Measurements from ENCODE around the gene SPATS2L. TPM values are rescaled to one million over a fixed set of nuclear protein-coding genes. Genes with fewer than 3 reads are reported as not detected.

SPATS2L gene
- total RNA-seq, 1 donor from 2014 or later = 79.9 TPM

GRCh38 chr2:200453142-200453852 is 146.8 kb downstream of the SPATS2L start:
- Histone ChIP-seq H3K4me1 (ENCODE audit: control insufficient read depth in 3 of 3, insufficient read depth in 3 of 3, low read length in 3 of 3) (peaks cover 9 to 13% (median 11%) of the 10 kb centered on the region in 3 donors), H3K27me3 (ENCODE audit: control insufficient read depth in 3 of 3, insufficient read depth in 3 of 3, low read length in 3 of 3) (no peaks in the 10 kb centered on the region), H3K4me3 (ENCODE audit: low read length in 3 of 3) (no peak overlapping the region), H3K36me3 (ENCODE audit: control insufficient read depth in 3 of 3, insufficient read depth in 3 of 3, low read length in 3 of 3) (peaks cover 0 to 8% (median 0%) of the 10 kb centered on the region in 3 donors), H3K9me3 (ENCODE audit: control insufficient read depth in 3 of 3, low read length in 3 of 3) (no peaks in the 10 kb centered on the region), H3K9ac (ENCODE audit: low read depth in 1 of 3, low read length in 3 of 3) (no peak overlapping the region), H3K27ac (ENCODE audit: low read depth, low read length) (no peak overlapping the region)

GRCh38 chr2:200453853-200454534 is 147.5 kb downstream of the SPATS2L start:
- Histone ChIP-seq H3K4me3 (ENCODE audit: low read length in 3 of 3) (no peak overlapping the region), H3K27ac (ENCODE audit: low read depth, low read length) (no peak overlapping the region), H3K4me1 (ENCODE audit: control insufficient read depth in 3 of 3, insufficient read depth in 3 of 3, low read length in 3 of 3) (peaks cover 9 to 13% (median 11%) of the 10 kb centered on the region in 3 donors), H3K9me3 (ENCODE audit: control insufficient read depth in 3 of 3, low read length in 3 of 3) (no peaks in the 10 kb centered on the region), H3K9ac (ENCODE audit: low read depth in 1 of 3, low read length in 3 of 3) (no peak overlapping the region), H3K27me3 (ENCODE audit: control insufficient read depth in 3 of 3, insufficient read depth in 3 of 3, low read length in 3 of 3) (no peaks in the 10 kb centered on the region), H3K36me3 (ENCODE audit: control insufficient read depth in 3 of 3, insufficient read depth in 3 of 3, low read length in 3 of 3) (peaks cover 0 to 9% (median 0%) of the 10 kb centered on the region in 3 donors)

- Histone ChIP-seq H3K36me3 (ENCODE audit: control insufficient read depth in 3 of 3, insufficient read depth in 3 of 3, low read length in 3 of 3) (peaks cover 0 to 12% (median 0%) of the 10 kb centered on the region in 3 donors), H3K9ac (ENCODE audit: low read depth in 1 of 3, low read length in 3 of 3) (no peak overlapping the region), H3K27me3 (ENCODE audit: control insufficient read depth in 3 of 3, insufficient read depth in 3 of 3, low read length in 3 of 3) (no peaks in the 10 kb centered on the region), H3K4me3 (ENCODE audit: low read length in 3 of 3) (no peak overlapping the region), H3K27ac (ENCODE audit: low read depth, low read length) (no peak overlapping the region), H3K9me3 (ENCODE audit: control insufficient read depth in 3 of 3, low read length in 3 of 3) (no peaks in the 10 kb centered on the region), H3K4me1 (ENCODE audit: control insufficient read depth in 3 of 3, insufficient read depth in 3 of 3, low read length in 3 of 3) (peaks cover 9 to 13% (median 11%) of the 10 kb centered on the region in 3 donors)
Measured at GRCh38 chr2:200454927-200455801, 148.7 kb downstream of the SPATS2L start.

DNA sequence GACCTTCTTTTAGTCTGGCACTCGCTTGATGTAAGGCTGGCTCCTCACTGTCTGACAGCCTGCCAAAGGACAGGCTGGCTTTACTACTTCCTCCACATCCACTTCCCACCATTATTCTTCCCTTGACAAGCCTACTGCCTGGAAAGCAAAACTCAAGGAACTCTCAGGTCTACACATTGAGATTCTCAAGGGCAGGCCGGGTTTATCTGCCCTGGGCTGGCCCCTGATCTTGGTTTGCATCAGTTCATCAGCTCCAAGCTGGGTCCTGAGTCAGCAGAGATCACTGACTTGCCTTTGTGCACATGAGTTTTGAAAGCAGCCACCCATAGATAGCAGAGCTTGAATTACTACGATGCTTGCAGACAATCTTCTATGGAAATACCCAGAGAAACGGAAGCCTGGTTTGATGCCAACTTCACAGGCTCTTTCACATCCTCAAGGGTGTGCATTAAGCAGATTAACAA is 149.5 kb downstream of the SPATS2L start:
- Histone ChIP-seq H3K4me3 (ENCODE audit: low read length in 3 of 3) (no peak overlapping the region), H3K27me3 (ENCODE audit: control insufficient read depth in 3 of 3, insufficient read depth in 3 of 3, low read length in 3 of 3) (no peaks in the 10 kb centered on the region), H3K36me3 (ENCODE audit: control insufficient read depth in 3 of 3, insufficient read depth in 3 of 3, low read length in 3 of 3) (peaks cover 0 to 11% (median 0%) of the 10 kb centered on the region in 3 donors), H3K27ac (ENCODE audit: low read depth, low read length) (no peak overlapping the region), H3K4me1 (ENCODE audit: control insufficient read depth in 3 of 3, insufficient read depth in 3 of 3, low read length in 3 of 3) (peaks cover 9 to 13% (median 11%) of the 10 kb centered on the region in 3 donors), H3K9ac (ENCODE audit: low read depth in 1 of 3, low read length in 3 of 3) (no peak overlapping the region), H3K9me3 (ENCODE audit: control insufficient read depth in 3 of 3, low read length in 3 of 3) (no peaks in the 10 kb centered on the region)

DNA sequence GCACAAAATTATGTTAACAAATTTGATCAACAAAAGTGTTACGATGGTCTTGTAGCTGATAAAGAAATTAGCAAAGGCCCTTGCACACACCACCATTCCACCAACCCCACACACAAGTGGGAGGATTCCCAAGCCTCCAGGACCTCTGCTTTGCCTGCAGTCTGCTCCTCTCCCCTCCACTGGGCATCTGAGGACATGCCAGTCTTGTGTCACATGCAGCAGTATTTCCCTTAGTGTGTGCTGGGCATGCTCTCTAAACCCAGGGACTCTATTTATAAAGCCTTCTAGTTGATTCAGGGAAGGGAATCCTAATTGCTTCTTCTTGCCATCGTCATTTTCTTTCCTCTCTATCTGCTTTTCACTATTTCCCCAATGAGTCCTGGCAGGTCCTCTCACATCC is 150.1 kb downstream of the SPATS2L start:
- no peak overlapping the region for H3K27ac ChIP-seq (ENCODE audit: low read depth, low read length)
- H3K4me1 ChIP-seq (ENCODE audit: control insufficient read depth in 3 of 3, insufficient read depth in 3 of 3, low read length in 3 of 3) = peaks cover 9 to 13% (median 11%) of the 10 kb centered on the region in 3 donors
- peaks cover 0 to 13% (median 0%) of the 10 kb centered on the region in 3 donors for H3K36me3 ChIP-seq (ENCODE audit: control insufficient read depth in 3 of 3, insufficient read depth in 3 of 3, low read length in 3 of 3)
- H3K9ac ChIP-seq (ENCODE audit: low read depth in 1 of 3, low read length in 3 of 3) = no peak overlapping the region
- no peaks in the 10 kb centered on the region for H3K9me3 ChIP-seq (ENCODE audit: control insufficient read depth in 3 of 3, low read length in 3 of 3)
- no peaks in the 10 kb centered on the region for H3K27me3 ChIP-seq (ENCODE audit: control insufficient read depth in 3 of 3, insufficient read depth in 3 of 3, low read length in 3 of 3)
- H3K4me3 ChIP-seq (ENCODE audit: low read length in 3 of 3) = no peak overlapping the region

DNA sequence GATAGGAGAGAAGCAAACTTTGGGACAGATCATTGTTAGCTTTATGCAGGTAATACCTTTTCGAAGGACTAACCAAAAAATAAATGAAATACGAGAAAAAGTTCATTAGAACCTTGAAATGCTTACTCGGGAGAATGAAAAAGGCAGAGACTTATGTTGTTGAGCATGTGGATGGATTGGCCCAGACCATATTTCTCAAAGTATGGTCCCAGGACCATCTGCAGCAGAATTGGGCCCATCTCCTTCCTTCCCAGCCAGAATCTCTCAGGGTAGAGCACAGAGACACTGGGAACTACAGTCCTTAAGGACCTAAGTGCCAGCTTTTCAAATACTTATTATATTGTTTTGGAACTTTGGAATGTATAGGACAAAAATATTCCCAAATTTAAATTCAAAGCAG is 152.6 kb downstream of the SPATS2L start:
- Histone ChIP-seq H3K27me3 (ENCODE audit: control insufficient read depth in 3 of 3, insufficient read depth in 3 of 3, low read length in 3 of 3) (no peaks in the 10 kb centered on the region), H3K9ac (ENCODE audit: low read depth in 1 of 3, low read length in 3 of 3) (no peak overlapping the region), H3K4me1 (ENCODE audit: control insufficient read depth in 3 of 3, insufficient read depth in 3 of 3, low read length in 3 of 3) (peaks cover 9 to 13% (median 11%) of the 10 kb centered on the region in 3 donors), H3K27ac (ENCODE audit: low read depth, low read length) (no peak overlapping the region), H3K4me3 (ENCODE audit: low read length in 3 of 3) (no peak overlapping the region), H3K9me3 (ENCODE audit: control insufficient read depth in 3 of 3, low read length in 3 of 3) (no peaks in the 10 kb centered on the region), H3K36me3 (ENCODE audit: control insufficient read depth in 3 of 3, insufficient read depth in 3 of 3, low read length in 3 of 3) (peaks cover 0 to 22% (median 0%) of the 10 kb centered on the region in 3 donors)

DNA sequence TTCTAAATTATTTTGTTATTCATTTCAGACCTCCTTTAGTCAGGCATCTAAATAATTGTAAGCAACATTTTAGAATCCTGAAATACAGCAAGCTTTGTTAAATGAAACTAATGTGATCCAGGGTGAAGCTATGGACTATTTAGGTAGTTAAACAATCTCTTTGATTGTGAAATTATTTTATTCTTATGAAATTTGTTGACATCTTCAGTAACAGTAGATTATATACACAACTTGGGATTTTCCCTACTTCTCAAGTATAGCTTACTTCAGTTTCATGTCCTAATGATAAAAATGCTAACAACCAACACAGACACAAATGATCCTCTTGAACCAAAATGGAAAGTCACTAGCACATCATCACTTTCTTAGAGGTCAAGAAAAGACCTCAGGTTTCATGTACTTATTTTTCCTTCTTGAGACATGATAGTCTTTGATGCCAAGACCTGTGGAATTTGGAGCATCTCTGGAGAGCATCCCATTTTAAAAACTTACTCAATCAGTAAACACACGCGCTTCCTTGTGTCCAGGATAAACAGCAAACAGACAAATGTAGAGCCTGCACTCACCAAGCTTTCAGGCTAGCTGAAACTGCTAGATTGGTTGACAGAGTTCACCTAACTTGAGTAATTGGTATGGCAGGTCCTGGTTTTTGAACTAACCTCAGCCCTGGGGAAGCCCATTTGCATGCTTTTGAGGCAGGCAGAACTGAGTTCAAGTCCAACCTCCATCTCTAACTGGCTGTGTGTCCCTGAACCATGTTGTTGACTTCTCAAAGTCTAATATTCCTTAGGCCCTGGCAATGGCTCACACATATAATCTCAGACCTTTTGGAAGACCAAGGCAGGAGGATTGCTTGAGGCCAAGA is 155.6 kb downstream of the SPATS2L start:
- Histone ChIP-seq H3K4me3 (ENCODE audit: low read length in 3 of 3) (no peak overlapping the region), H3K4me1 (ENCODE audit: control insufficient read depth in 3 of 3, insufficient read depth in 3 of 3, low read length in 3 of 3) (peaks cover 1 to 4% (median 3%) of the 10 kb centered on the region in 3 donors), H3K9me3 (ENCODE audit: control insufficient read depth in 3 of 3, low read length in 3 of 3) (no peaks in the 10 kb centered on the region), H3K27ac (ENCODE audit: low read depth, low read length) (no peak overlapping the region), H3K36me3 (ENCODE audit: control insufficient read depth in 3 of 3, insufficient read depth in 3 of 3, low read length in 3 of 3) (peaks cover 0 to 19% (median 0%) of the 10 kb centered on the region in 3 donors), H3K9ac (ENCODE audit: low read depth in 1 of 3, low read length in 3 of 3) (no peak overlapping the region), H3K27me3 (ENCODE audit: control insufficient read depth in 3 of 3, insufficient read depth in 3 of 3, low read length in 3 of 3) (no peaks in the 10 kb centered on the region)

GRCh38 chr2:200463452-200463851 is 157.0 kb downstream of the SPATS2L start:
- Histone ChIP-seq H3K27ac (ENCODE audit: low read depth, low read length) (no peak overlapping the region), H3K4me1 (ENCODE audit: control insufficient read depth in 3 of 3, insufficient read depth in 3 of 3, low read length in 3 of 3) (peaks cover 11 to 15% (median 14%) of the 10 kb centered on the region in 3 donors), H3K36me3 (ENCODE audit: control insufficient read depth in 3 of 3, insufficient read depth in 3 of 3, low read length in 3 of 3) (peaks cover 0 to 24% (median 3%) of the 10 kb centered on the region in 3 donors)

More at GRCh38 chr2:200463452-200463851, 157.0 kb downstream of the SPATS2L start:
- Histone ChIP-seq H3K9me3 (ENCODE audit: control insufficient read depth in 3 of 3, low read length in 3 of 3) (no peaks in the 10 kb centered on the region), H3K4me3 (ENCODE audit: low read length in 3 of 3) (no peak overlapping the region), H3K27me3 (ENCODE audit: control insufficient read depth in 3 of 3, insufficient read depth in 3 of 3, low read length in 3 of 3) (no peaks in the 10 kb centered on the region), H3K9ac (ENCODE audit: low read depth in 1 of 3, low read length in 3 of 3) (no peak overlapping the region)

All from skeletal muscle tissue (tissue), 4 donors.